HEK293 (cell line): ENCODE data around the gene NR1I2.

Experiments
- CTCF ChIA-PET: fragments of 350-600 bp; formaldehyde crosslinking; extraction: SDS; loops from one replicate; lab custom pipeline; 2021; ENCODE audit warnings: antibody characterized with exemption; lab: Yijun Ruan, JAX
- POLR2A ChIA-PET: fragments of 300-600 bp; formaldehyde crosslinking; extraction: SDS; loops from one replicate; lab custom pipeline; 2020; ENCODE audit warnings: antibody characterized with exemption, inconsistent platforms; lab: Yijun Ruan, JAX
- H3K27ac ChIP-seq: fragments of 200-500 bp; sonication (Bioruptor generic); 2 replicates; pipeline ENCODE4 v1.5.1; 2014; ENCODE audit warnings: low read depth, low read length, control low read depth, inconsistent platforms; ENCODE audit errors: extremely low read depth
- H3K36me3 ChIP-seq, 2 experiments: fragments of 200-500 bp in 1 of 2; sonication (Bioruptor generic) in 1 of 2; 1 replicate in 1 of 2; 2 replicates in 1 of 2; pipeline ENCODE4 v1.5.1; 2014 to 2017; ENCODE audit warnings: inconsistent platforms in 2 of 2, low read length in 2 of 2; ENCODE audit not compliant: control insufficient read depth in 2 of 2, insufficient read depth in 1 of 2
- H3K4me1 ChIP-seq: fragments of 200-500 bp; sonication (Bioruptor generic); 2 replicates; pipeline ENCODE4 v1.5.1; 2014; ENCODE audit warnings: mild to moderate bottlenecking, low read length, inconsistent platforms; ENCODE audit not compliant: control insufficient read depth, insufficient read depth
- H3K4me3 ChIP-seq: 2 replicates; pipeline ENCODE4 v1.5.1; 2011; ENCODE audit warnings: low read depth, mild to moderate bottlenecking, control low read depth, low read length, moderate library complexity
- H3K9me3 ChIP-seq: fragments of 200-500 bp; sonication (Bioruptor generic); 2 replicates; pipeline ENCODE4 v1.5.1; 2014; ENCODE audit warnings: low read depth, low read length, inconsistent platforms; ENCODE audit not compliant: control insufficient read depth, insufficient read depth
- MZF1 ChIP-seq: fragments of 450-650 bp; formaldehyde crosslinking; IDR thresholded peaks from 2 replicates; pipeline ENCODE4 v1.5.1; 2017; ENCODE audit warnings: missing biosample characterization, missing genetic modification characterization, borderline replicate concordance
- SP2 ChIP-seq: fragments of 450-650 bp; formaldehyde crosslinking; IDR thresholded peaks from 2 replicates; pipeline ENCODE4 v1.5.1; 2016; ENCODE audit warnings: missing biosample characterization, missing genetic modification characterization
- SP7 ChIP-seq: fragments of 450-650 bp; formaldehyde crosslinking; IDR thresholded peaks from 2 replicates; pipeline ENCODE4 v1.5.1; 2016; ENCODE audit warnings: missing biosample characterization, missing genetic modification characterization
- ZBTB1 ChIP-seq: fragments of 450-650 bp; formaldehyde crosslinking; IDR thresholded peaks from 2 replicates; pipeline ENCODE4 v1.5.1; 2016; ENCODE audit warnings: missing biosample characterization, missing genetic modification characterization
- ZNF133 ChIP-seq: fragments of 450-650 bp; formaldehyde crosslinking; IDR thresholded peaks from 2 replicates; pipeline ENCODE4 v1.5.1; 2016; ENCODE audit warnings: missing biosample characterization, missing genetic modification characterization
- ZNF16 ChIP-seq: fragments of 450-650 bp; formaldehyde crosslinking; IDR thresholded peaks from 2 replicates; pipeline ENCODE4 v1.5.1; 2016; ENCODE audit warnings: low read depth, missing biosample characterization, missing genetic modification characterization
- ZNF184 ChIP-seq: fragments of 450-650 bp; IDR thresholded peaks from 2 replicates; pipeline ENCODE4 v1.5.1; 2018; ENCODE audit warnings: missing biosample characterization, mild to moderate bottlenecking, missing genetic modification characterization
- ZNF23 ChIP-seq: fragments of 450-650 bp; formaldehyde crosslinking; IDR thresholded peaks from 2 replicates; pipeline ENCODE4 v1.5.1; 2016; ENCODE audit warnings: missing biosample characterization, missing genetic modification characterization, borderline replicate concordance
- ZNF239 ChIP-seq: fragments of 450-650 bp; formaldehyde crosslinking; IDR thresholded peaks from 2 replicates; pipeline ENCODE4 v1.5.1; 2016; ENCODE audit warnings: missing biosample characterization, missing genetic modification characterization
- ZNF433 ChIP-seq: fragments of 450-650 bp; formaldehyde crosslinking; IDR thresholded peaks from 2 replicates; pipeline ENCODE4 v1.5.1; 2016; ENCODE audit warnings: missing biosample characterization, missing genetic modification characterization, low read depth
- ZNF530 ChIP-seq: fragments of 450-650 bp; formaldehyde crosslinking; IDR thresholded peaks from 2 replicates; pipeline ENCODE4 v1.5.1; 2016; ENCODE audit warnings: low read depth, missing biosample characterization, missing genetic modification characterization
- ZNF654 ChIP-seq: fragments of 450-650 bp; formaldehyde crosslinking; IDR thresholded peaks from 2 replicates; pipeline ENCODE4 v1.5.1; 2016; ENCODE audit warnings: low read depth, missing biosample characterization, missing genetic modification characterization
- ZNF76 ChIP-seq: fragments of 450-650 bp; formaldehyde crosslinking; IDR thresholded peaks from 2 replicates; pipeline ENCODE4; 2016; ENCODE audit warnings: low read depth, missing biosample characterization, missing genetic modification characterization, borderline replicate concordance
- ZNF785 ChIP-seq: fragments of 450-650 bp; formaldehyde crosslinking; IDR thresholded peaks from 2 replicates; pipeline ENCODE4 v1.5.1; 2016; ENCODE audit warnings: missing biosample characterization, missing genetic modification characterization
- ZNF791 ChIP-seq: fragments of 450-650 bp; formaldehyde crosslinking; IDR thresholded peaks from 2 replicates; pipeline ENCODE4 v1.5.1; 2016; ENCODE audit warnings: missing biosample characterization, missing genetic modification characterization
- ZNF830 ChIP-seq: fragments of 450-650 bp; IDR thresholded peaks from 2 replicates; pipeline ENCODE4 v1.5.0; 2018; ENCODE audit warnings: missing biosample characterization, missing genetic modification characterization, low read depth, mild to moderate bottlenecking, moderate library complexity
- TF ChIP-seq, protein P1 (sequence below): fragments of 450-650 bp; formaldehyde crosslinking; IDR thresholded peaks from 2 replicates; pipeline ENCODE4 v1.5.1; 2017; ENCODE audit warnings: missing biosample characterization, missing genetic modification characterization
- TF ChIP-seq, protein P2 (sequence below): fragments of 450-650 bp; formaldehyde crosslinking; IDR thresholded peaks from 2 replicates; pipeline ENCODE4 v1.5.1; 2017; ENCODE audit warnings: missing biosample characterization, missing genetic modification characterization
- TF ChIP-seq, protein P3 (sequence below): fragments of 450-650 bp; formaldehyde crosslinking; conservative IDR thresholded peaks from 2 replicates; pipeline ENCODE4 v1.5.1; 2016; ENCODE audit warnings: low read depth, missing biosample characterization, missing genetic modification characterization
- TF ChIP-seq, protein P4 (sequence below): fragments of 450-650 bp; formaldehyde crosslinking; IDR thresholded peaks from 2 replicates; pipeline ENCODE4 v1.5.1; 2016; ENCODE audit warnings: missing biosample characterization, missing genetic modification characterization
- TF ChIP-seq, protein P5 (sequence below): fragments of 450-650 bp; formaldehyde crosslinking; IDR thresholded peaks from 2 replicates; pipeline ENCODE4 v1.5.1; 2017; ENCODE audit warnings: missing biosample characterization, missing genetic modification characterization
- TF ChIP-seq, protein P6 (sequence below): fragments of 450-650 bp; formaldehyde crosslinking; IDR thresholded peaks from 2 replicates; pipeline ENCODE4 v1.5.0; 2017; ENCODE audit warnings: missing biosample characterization, missing genetic modification characterization, borderline replicate concordance

Gene NR1I2

DNA sequence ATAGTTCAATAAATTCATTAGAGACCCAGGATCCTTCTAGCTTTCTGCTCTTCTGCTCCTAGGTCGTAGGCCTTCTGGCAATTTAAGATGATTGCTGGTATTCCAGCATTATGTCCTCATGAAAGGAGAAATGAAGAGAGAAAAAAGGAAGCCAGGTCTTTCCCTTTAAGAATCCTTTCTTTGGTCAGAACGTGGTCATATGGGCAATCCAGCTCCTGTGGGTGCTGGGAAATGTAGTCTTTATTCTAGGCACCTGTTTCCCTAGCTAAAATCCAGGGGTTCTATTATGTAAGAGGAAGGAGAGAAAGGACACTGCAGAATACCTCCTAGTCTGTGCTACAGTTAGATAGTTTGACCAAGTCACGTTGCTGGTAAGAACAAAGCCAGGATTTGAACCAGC lies 35.5 kb upstream of the NR1I2 start:
- Histone ChIP-seq H3K27ac (no peak overlapping the region), H3K9me3 (no peaks in the 10 kb centered on the region), H3K4me1 (no peaks in the 10 kb centered on the region), H3K36me3 (no peaks in the 10 kb centered on the region), H3K4me3 (no peak overlapping the region)
- POLR2A ChIA-PET, result no interaction called here
- CTCF ChIA-PET, result no interaction called here
- TF ChIP-seq ZNF830 (tag by site-specific recombination) (no peak), SP7 (tag by site-specific recombination) (no peak), ZNF239 (tag by site-specific recombination) (no peak), ZNF785 (tag by site-specific recombination) (no peak), ZNF791 (tag by site-specific recombination) (no peak), MZF1 (tag by site-specific recombination) (no peak), ZNF433 (tag by site-specific recombination) (no peak), ZNF16 (tag by site-specific recombination) (no peak)

DNA sequence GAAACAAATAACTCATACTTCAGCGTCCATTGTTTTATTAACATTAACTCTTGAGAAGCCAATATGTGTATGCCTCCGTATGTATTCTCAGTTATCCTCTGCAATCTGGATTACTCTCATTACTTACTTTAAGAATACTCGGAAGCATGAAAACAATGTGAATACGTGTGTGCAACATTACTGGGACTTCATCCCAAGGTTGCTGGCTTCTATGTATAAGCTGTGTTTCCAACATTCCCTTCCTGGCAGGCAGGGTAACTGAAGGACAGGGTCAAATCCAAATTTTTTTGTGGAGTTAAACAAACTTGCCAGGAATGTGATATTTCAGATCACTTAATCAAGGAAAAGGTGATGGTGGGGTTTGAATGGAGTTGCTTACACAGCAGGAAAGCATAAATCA lies 34.5 kb upstream of the NR1I2 start:
- ChIA-PET CTCF (interaction anchor here (0.6 kb wide), 1 partner anchor 217 kb away, joined by 5 read pairs; no protein-coding TSS in a partner anchor), POLR2A (no interaction called here)

More for the DNA sequence above, 34.5 kb upstream of the NR1I2 start:
- H3K4me1 ChIP-seq, result no peaks in the 10 kb centered on the region
- H3K9me3 ChIP-seq, result no peaks in the 10 kb centered on the region
- no peak for TF ChIP-seq ZNF23 (tag by site-specific recombination)
- no peak for TF ChIP-seq ZNF76
- TF ChIP-seq ZBTB1 (tag by site-specific recombination), result no peak
- TF ChIP-seq, protein P1, sequence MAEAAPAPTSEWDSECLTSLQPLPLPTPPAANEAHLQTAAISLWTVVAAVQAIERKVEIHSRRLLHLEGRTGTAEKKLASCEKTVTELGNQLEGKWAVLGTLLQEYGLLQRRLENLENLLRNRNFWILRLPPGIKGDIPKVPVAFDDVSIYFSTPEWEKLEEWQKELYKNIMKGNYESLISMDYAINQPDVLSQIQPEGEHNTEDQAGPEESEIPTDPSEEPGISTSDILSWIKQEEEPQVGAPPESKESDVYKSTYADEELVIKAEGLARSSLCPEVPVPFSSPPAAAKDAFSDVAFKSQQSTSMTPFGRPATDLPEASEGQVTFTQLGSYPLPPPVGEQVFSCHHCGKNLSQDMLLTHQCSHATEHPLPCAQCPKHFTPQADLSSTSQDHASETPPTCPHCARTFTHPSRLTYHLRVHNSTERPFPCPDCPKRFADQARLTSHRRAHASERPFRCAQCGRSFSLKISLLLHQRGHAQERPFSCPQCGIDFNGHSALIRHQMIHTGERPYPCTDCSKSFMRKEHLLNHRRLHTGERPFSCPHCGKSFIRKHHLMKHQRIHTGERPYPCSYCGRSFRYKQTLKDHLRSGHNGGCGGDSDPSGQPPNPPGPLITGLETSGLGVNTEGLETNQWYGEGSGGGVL (tag by site-specific recombination), result no peak
- no peak for TF ChIP-seq ZNF133 (tag by site-specific recombination)
- no peak for TF ChIP-seq ZNF530 (tag by site-specific recombination)
- TF ChIP-seq, protein P2, sequence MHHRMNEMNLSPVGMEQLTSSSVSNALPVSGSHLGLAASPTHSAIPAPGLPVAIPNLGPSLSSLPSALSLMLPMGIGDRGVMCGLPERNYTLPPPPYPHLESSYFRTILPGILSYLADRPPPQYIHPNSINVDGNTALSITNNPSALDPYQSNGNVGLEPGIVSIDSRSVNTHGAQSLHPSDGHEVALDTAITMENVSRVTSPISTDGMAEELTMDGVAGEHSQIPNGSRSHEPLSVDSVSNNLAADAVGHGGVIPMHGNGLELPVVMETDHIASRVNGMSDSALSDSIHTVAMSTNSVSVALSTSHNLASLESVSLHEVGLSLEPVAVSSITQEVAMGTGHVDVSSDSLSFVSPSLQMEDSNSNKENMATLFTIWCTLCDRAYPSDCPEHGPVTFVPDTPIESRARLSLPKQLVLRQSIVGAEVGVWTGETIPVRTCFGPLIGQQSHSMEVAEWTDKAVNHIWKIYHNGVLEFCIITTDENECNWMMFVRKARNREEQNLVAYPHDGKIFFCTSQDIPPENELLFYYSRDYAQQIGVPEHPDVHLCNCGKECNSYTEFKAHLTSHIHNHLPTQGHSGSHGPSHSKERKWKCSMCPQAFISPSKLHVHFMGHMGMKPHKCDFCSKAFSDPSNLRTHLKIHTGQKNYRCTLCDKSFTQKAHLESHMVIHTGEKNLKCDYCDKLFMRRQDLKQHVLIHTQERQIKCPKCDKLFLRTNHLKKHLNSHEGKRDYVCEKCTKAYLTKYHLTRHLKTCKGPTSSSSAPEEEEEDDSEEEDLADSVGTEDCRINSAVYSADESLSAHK (tag by site-specific recombination), result no peak
- TF ChIP-seq, protein P3, sequence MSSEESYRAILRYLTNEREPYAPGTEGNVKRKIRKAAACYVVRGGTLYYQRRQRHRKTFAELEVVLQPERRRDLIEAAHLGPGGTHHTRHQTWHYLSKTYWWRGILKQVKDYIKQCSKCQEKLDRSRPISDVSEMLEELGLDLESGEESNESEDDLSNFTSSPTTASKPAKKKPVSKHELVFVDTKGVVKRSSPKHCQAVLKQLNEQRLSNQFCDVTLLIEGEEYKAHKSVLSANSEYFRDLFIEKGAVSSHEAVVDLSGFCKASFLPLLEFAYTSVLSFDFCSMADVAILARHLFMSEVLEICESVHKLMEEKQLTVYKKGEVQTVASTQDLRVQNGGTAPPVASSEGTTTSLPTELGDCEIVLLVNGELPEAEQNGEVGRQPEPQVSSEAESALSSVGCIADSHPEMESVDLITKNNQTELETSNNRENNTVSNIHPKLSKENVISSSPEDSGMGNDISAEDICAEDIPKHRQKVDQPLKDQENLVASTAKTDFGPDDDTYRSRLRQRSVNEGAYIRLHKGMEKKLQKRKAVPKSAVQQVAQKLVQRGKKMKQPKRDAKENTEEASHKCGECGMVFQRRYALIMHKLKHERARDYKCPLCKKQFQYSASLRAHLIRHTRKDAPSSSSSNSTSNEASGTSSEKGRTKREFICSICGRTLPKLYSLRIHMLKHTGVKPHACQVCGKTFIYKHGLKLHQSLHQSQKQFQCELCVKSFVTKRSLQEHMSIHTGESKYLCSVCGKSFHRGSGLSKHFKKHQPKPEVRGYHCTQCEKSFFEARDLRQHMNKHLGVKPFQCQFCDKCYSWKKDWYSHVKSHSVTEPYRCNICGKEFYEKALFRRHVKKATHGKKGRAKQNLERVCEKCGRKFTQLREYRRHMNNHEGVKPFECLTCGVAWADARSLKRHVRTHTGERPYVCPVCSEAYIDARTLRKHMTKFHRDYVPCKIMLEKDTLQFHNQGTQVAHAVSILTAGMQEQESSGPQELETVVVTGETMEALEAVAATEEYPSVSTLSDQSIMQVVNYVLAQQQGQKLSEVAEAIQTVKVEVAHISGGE (tag by site-specific recombination), result no peak
- TF ChIP-seq, protein P4, sequence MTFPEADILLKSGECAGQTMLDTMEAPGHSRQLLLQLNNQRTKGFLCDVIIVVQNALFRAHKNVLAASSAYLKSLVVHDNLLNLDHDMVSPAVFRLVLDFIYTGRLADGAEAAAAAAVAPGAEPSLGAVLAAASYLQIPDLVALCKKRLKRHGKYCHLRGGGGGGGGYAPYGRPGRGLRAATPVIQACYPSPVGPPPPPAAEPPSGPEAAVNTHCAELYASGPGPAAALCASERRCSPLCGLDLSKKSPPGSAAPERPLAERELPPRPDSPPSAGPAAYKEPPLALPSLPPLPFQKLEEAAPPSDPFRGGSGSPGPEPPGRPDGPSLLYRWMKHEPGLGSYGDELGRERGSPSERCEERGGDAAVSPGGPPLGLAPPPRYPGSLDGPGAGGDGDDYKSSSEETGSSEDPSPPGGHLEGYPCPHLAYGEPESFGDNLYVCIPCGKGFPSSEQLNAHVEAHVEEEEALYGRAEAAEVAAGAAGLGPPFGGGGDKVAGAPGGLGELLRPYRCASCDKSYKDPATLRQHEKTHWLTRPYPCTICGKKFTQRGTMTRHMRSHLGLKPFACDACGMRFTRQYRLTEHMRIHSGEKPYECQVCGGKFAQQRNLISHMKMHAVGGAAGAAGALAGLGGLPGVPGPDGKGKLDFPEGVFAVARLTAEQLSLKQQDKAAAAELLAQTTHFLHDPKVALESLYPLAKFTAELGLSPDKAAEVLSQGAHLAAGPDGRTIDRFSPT (tag by site-specific recombination), result no peak
- no peak for TF ChIP-seq ZNF654 (tag by site-specific recombination)
- no peak for TF ChIP-seq SP2
- TF ChIP-seq, protein P5, sequence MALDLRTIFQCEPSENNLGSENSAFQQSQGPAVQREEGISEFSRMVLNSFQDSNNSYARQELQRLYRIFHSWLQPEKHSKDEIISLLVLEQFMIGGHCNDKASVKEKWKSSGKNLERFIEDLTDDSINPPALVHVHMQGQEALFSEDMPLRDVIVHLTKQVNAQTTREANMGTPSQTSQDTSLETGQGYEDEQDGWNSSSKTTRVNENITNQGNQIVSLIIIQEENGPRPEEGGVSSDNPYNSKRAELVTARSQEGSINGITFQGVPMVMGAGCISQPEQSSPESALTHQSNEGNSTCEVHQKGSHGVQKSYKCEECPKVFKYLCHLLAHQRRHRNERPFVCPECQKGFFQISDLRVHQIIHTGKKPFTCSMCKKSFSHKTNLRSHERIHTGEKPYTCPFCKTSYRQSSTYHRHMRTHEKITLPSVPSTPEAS, result no peak
- TF ChIP-seq, protein P6, sequence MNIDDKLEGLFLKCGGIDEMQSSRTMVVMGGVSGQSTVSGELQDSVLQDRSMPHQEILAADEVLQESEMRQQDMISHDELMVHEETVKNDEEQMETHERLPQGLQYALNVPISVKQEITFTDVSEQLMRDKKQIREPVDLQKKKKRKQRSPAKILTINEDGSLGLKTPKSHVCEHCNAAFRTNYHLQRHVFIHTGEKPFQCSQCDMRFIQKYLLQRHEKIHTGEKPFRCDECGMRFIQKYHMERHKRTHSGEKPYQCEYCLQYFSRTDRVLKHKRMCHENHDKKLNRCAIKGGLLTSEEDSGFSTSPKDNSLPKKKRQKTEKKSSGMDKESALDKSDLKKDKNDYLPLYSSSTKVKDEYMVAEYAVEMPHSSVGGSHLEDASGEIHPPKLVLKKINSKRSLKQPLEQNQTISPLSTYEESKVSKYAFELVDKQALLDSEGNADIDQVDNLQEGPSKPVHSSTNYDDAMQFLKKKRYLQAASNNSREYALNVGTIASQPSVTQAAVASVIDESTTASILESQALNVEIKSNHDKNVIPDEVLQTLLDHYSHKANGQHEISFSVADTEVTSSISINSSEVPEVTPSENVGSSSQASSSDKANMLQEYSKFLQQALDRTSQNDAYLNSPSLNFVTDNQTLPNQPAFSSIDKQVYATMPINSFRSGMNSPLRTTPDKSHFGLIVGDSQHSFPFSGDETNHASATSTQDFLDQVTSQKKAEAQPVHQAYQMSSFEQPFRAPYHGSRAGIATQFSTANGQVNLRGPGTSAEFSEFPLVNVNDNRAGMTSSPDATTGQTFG, result no peak
- no peak for TF ChIP-seq ZNF184 (tag by site-specific recombination)
- TF ChIP-seq, all 188 proteins: peak for 0
- no peak overlapping the region for H3K27ac ChIP-seq
- no peaks in the 10 kb centered on the region for H3K36me3 ChIP-seq
- H3K4me3 ChIP-seq, result no peak overlapping the region
